Esophagus muscularis mucosa (tissue), 4 donors: Measurements from ENCODE around the gene ATG4D. TPM values are rescaled to one million over a fixed set of nuclear protein-coding genes. Genes with fewer than 3 reads are reported as not detected.
A peak's percentile ranks its signal among the peaks of the same experiment; 100 is the strongest.

Experiments used
- DNase-seq: peaks from one replicate; pipeline ENCODE4 v3.0.0-alpha.2; 2017; ENCODE audit errors: extremely low spot score
- H3K27ac ChIP-seq, 4 donors: fragments of 200-600 bp; sonication (generic); replicated peaks in 1 of 4; 1 replicate in 3 of 4; 2 replicates in 1 of 4; pipeline ENCODE4 v1.5.1; 2016 to 2019; ENCODE audit warnings: mild to moderate bottlenecking in 1 of 4
- H3K27me3 ChIP-seq, 4 donors: fragments of 200-600 bp; sonication (generic); one replicate each; pipeline versions ENCODE4 v1.5.1 to v1.6.0; 2016 to 2019
- H3K36me3 ChIP-seq, 4 donors: fragments of 200-600 bp; sonication (generic); one replicate each; pipeline ENCODE4 v1.5.1; 2016 to 2019
- H3K4me1 ChIP-seq, 4 donors: fragments of 200-600 bp; sonication (generic); one replicate each; pipeline ENCODE4 v1.5.1; 2016 to 2019
- H3K4me3 ChIP-seq, 4 donors: fragments of 200-600 bp; sonication (generic); 1 replicate in 2 of 4; 2 replicates in 2 of 4; pipeline ENCODE4 v1.5.1; 2016 to 2019; ENCODE audit warnings: mild to moderate bottlenecking in 4 of 4, moderate library complexity in 1 of 4
- H3K9me3 ChIP-seq, 4 donors: fragments of 200-600 bp; sonication (generic); 1 replicate in 3 of 4; 2 replicates in 1 of 4; pipeline ENCODE4 v1.5.1; 2016 to 2019
- EP300 ChIP-seq: sonication (generic); formaldehyde crosslinking; IDR thresholded peaks from one replicate; pipeline ENCODE4 v1.6.1; 2017; ENCODE audit warnings: antibody characterized with exemption
- POLR2A ChIP-seq: fragments of 450-650 bp; IDR thresholded peaks from one replicate; pipeline ENCODE4 v1.6.1; 2017; ENCODE audit warnings: antibody characterized with exemption, moderate library complexity, mild to moderate bottlenecking, low read depth
- POLR2AphosphoS5 ChIP-seq, 2 donors: sonication (generic); formaldehyde crosslinking; IDR thresholded peaks; one replicate each; pipeline ENCODE4 v1.6.1; 2017; ENCODE audit warnings: antibody characterized with exemption in 2 of 2
- WGBS: methylation state at CpG from one replicate; pipeline ENCODE4 v1.1.5; 2018; 5-methylcytosine and 5-hydroxymethylcytosine counted together
- intact Hi-C: fragments of 100-400 bp; cut with DNase I; formaldehyde crosslinking; loops from one replicate; pipeline ENCODE4 v1.15.1; 2023
- total RNA-seq, 4 donors: library from RNA; depleted of rRNA; stranded (reverse); fragments of >200 nt; gene quantifications; one replicate each; pipeline versions ENCODE4 v1.1.0 to v1.2.1, GENCODE V29; 2016
- TF ChIP-seq, protein P1 (sequence below), 3 experiments: fragments of 200-600 bp in 2 of 3; fragments of 450-650 bp in 1 of 3; sonication (generic) in 2 of 3; IDR thresholded peaks; one replicate each; pipeline ENCODE4 v1.5.1; 2017 to 2019; ENCODE audit warnings: antibody characterized with exemption in 3 of 3, mild to moderate bottlenecking in 2 of 3, moderate library complexity in 1 of 3

Gene ATG4D
- total RNA-seq, 4 donors from 2014 or later = 18.2 to 44.1 (median 29.7) TPM

GRCh38 chr19:10555610-10555973, 11.9 kb downstream of the ATG4D start:
- Histone ChIP-seq H3K27me3 (no peaks in the 10 kb centered on the region), H3K4me1 (peaks cover 0 to 4% (median 0%) of the 10 kb centered on the region in 4 donors), H3K9me3 (no peaks in the 10 kb centered on the region), H3K36me3 (peaks cover 66 to 100% (median 99%) of the 10 kb centered on the region in 4 donors), H3K27ac (peak overlapping the region in 1 of 4 donors; percentile 27), H3K4me3 (no peak overlapping the region)
- DNase-seq = no peak
- no peak for TF ChIP-seq POLR2A
- TF ChIP-seq, protein P1, sequence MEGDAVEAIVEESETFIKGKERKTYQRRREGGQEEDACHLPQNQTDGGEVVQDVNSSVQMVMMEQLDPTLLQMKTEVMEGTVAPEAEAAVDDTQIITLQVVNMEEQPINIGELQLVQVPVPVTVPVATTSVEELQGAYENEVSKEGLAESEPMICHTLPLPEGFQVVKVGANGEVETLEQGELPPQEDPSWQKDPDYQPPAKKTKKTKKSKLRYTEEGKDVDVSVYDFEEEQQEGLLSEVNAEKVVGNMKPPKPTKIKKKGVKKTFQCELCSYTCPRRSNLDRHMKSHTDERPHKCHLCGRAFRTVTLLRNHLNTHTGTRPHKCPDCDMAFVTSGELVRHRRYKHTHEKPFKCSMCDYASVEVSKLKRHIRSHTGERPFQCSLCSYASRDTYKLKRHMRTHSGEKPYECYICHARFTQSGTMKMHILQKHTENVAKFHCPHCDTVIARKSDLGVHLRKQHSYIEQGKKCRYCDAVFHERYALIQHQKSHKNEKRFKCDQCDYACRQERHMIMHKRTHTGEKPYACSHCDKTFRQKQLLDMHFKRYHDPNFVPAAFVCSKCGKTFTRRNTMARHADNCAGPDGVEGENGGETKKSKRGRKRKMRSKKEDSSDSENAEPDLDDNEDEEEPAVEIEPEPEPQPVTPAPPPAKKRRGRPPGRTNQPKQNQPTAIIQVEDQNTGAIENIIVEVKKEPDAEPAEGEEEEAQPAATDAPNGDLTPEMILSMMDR (IDR thresholded peaks at IDR 0.05) = no peak
- TF ChIP-seq EP300 = no peak
- no peak for TF ChIP-seq POLR2AphosphoS5 (IDR thresholded peaks at IDR 0.05)
- WGBS = 77% methylated on average over 4 of the region's 7 CpGs
- intact Hi-C loops = no loop called here

- no peak overlapping the region for H3K4me3 ChIP-seq
- DNase-seq = no peak
- no peaks in the 10 kb centered on the region for H3K9me3 ChIP-seq
- intact Hi-C loops = no loop called here
- 95% methylated on average over 30 of the region's 33 CpGs for WGBS
- H3K27ac ChIP-seq = no peak overlapping the region
- TF ChIP-seq POLR2A (no peak), EP300 (no peak), POLR2AphosphoS5 (IDR thresholded peaks at IDR 0.05) (no peak)
- TF ChIP-seq, protein P1 (IDR thresholded peaks at IDR 0.05) = no peak
- H3K36me3 ChIP-seq = peaks cover 56 to 100% (median 94%) of the 10 kb centered on the region in 4 donors
- no peaks in the 10 kb centered on the region for H3K27me3 ChIP-seq
- H3K4me1 ChIP-seq = peaks cover 0 to 3% (median 0%) of the 10 kb centered on the region in 4 donors
These were observed 14.0 kb downstream of the ATG4D start for GRCh38 chr19:10557603-10558197.

DNA sequence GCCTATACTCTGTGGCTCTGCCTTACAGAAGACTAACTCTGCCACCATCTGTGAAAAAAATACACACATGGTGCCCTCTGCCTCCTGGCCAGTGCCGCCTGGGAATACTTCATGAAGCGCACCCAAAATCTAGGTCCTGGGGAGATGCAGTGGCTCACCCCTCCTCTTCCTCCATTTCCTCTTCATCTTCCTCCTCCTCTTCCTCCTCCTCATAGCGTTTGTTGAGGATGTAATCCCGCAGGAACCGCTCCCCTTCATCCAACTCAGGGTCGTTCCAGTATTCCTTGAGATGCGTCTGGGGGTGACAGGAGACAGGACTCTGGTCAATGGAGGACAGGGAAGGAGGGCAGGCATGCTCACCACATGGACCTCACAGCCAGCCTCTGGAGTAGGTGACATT, 16.4 kb downstream of the ATG4D start:
- WGBS = 91% methylated on average over 7 of the region's 7 CpGs
- TF ChIP-seq POLR2AphosphoS5 (IDR thresholded peaks at IDR 0.05) (no peak), EP300 (no peak), POLR2A (no peak)
- TF ChIP-seq, protein P1 (IDR thresholded peaks at IDR 0.05) = no peak
- DNase-seq = no peak
- no peak overlapping the region for H3K4me3 ChIP-seq
- H3K4me1 ChIP-seq = peaks cover 7 to 10% (median 8%) of the 10 kb centered on the region in 4 donors
- no peaks in the 10 kb centered on the region for H3K27me3 ChIP-seq
- no peak overlapping the region for H3K27ac ChIP-seq
- peaks cover 33 to 86% (median 76%) of the 10 kb centered on the region in 4 donors for H3K36me3 ChIP-seq
- no peaks in the 10 kb centered on the region for H3K9me3 ChIP-seq
- intact Hi-C loops = loop anchor here (10.0 kb wide), 1 partner anchor 155 kb away; the partner anchor contains the start of gene CDC37

DNA sequence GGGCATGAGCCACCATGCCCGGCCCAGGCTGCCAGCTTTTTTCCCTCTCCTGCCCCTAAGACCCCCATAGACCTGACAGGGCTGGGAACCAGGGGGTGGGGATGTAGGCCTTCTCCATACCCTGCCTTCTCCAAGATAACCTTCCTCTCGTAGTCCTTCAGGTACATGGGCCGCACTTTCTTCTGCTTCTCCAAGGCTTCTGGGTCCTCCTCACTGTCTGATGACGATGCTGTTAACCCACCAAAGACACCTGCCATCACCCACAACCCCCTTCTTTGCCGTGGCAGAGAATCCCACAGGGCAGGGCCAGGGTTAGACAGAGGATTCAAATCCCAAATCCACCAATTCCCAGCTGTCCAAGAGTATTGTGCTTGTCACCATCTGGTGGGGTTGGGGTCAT, 18.9 kb downstream of the ATG4D start:
- Histone ChIP-seq H3K4me1 (peaks cover 22 to 29% (median 27%) of the 10 kb centered on the region in 4 donors), H3K9me3 (no peaks in the 10 kb centered on the region), H3K27ac (no peak overlapping the region), H3K36me3 (peaks cover 20 to 62% (median 52%) of the 10 kb centered on the region in 4 donors), H3K4me3 (no peak overlapping the region), H3K27me3 (no peaks in the 10 kb centered on the region)
- intact Hi-C loops = loop anchor here (10.0 kb wide), 1 partner anchor 158 kb away; the partner anchor contains the start of gene CDC37
- TF ChIP-seq POLR2AphosphoS5 (IDR thresholded peaks at IDR 0.05) (no peak), EP300 (no peak), POLR2A (no peak)
- TF ChIP-seq, protein P1 (IDR thresholded peaks at IDR 0.05) = no peak
- 91% methylated on average over 5 of the region's 5 CpGs for WGBS
- no peak for DNase-seq
